Stomach (tissue), 19 donors: ENCODE data around the gene TES. TPM values are rescaled to one million over a fixed set of nuclear protein-coding genes. Genes with fewer than 3 reads are reported as not detected.

Experiments
- DNase-seq, 2 donors: peaks; one replicate each; pipeline versions ENCODE4 v3.0.0 to v3.0.0-alpha.2; 2013 to 2019
- H3K27ac ChIP-seq, 5 donors: fragments of 200-600 bp in 4 of 5; sonication (generic) in 4 of 5; one replicate each; pipeline ENCODE4 v1.5.1; 2013 to 2019; ENCODE audit warnings: mild to moderate bottlenecking in 1 of 5, moderate library complexity in 1 of 5
- H3K27me3 ChIP-seq, 3 donors: fragments of 200-600 bp; sonication (generic); one replicate each; pipeline ENCODE4 v1.5.1; 2017 to 2019; ENCODE audit warnings: mixed run types in 1 of 3
- H3K36me3 ChIP-seq, 4 donors: fragments of 200-600 bp; sonication (generic); 1 replicate in 3 of 4; 2 replicates in 1 of 4; pipeline ENCODE4 v1.5.1; 2016 to 2019
- H3K4me1 ChIP-seq, 4 donors: fragments of 200-600 bp; sonication (generic); one replicate each; pipeline ENCODE4 v1.5.1; 2016 to 2019
- H3K4me3 ChIP-seq, 4 donors: fragments of 200-600 bp; sonication (generic) in 3 of 4; one replicate each; pipeline ENCODE4 v1.5.1; 2016 to 2019; ENCODE audit warnings: mild to moderate bottlenecking in 1 of 4
- H3K9me3 ChIP-seq, 4 donors: fragments of 200-600 bp; sonication (generic); one replicate each; pipeline ENCODE4 v1.5.1; 2016 to 2019
- EP300 ChIP-seq: sonication (generic); formaldehyde crosslinking; IDR thresholded peaks from one replicate; pipeline ENCODE4 v1.6.1; 2017; ENCODE audit warnings: antibody characterized with exemption
- POLR2A ChIP-seq, 4 donors: fragments of 450-650 bp; IDR thresholded peaks; one replicate each; pipeline ENCODE4 v1.6.1; 2016; ENCODE audit warnings: antibody characterized with exemption in 4 of 4, control low read depth in 2 of 4, mild to moderate bottlenecking in 1 of 4, moderate library complexity in 1 of 4
- POLR2AphosphoS5 ChIP-seq, 3 donors: sonication (generic); formaldehyde crosslinking; IDR thresholded peaks; one replicate each; pipeline ENCODE4 v1.6.1; 2016; ENCODE audit warnings: antibody characterized with exemption in 3 of 3
- WGBS, 5 donors: extraction: QIAGEN DNeasy Blood & Tissue Kit in 3 of 5; methylation state at CpG; one replicate each; pipeline versions ENCODE4 v1.1.5 to v1.1.7; 2013 to 2018; 5-methylcytosine and 5-hydroxymethylcytosine counted together
- intact Hi-C: fragments of 100-400 bp; cut with DNase I; formaldehyde crosslinking; loops from one replicate; pipeline ENCODE4 v1.15.1; 2023; ENCODE audit warnings: low total_unique reads
- long read RNA-seq, 10 donors: transcript quantifications; one replicate each; lab custom pipeline, GENCODE V29; 2026
- polyA plus RNA-seq, 3 donors: library from polyadenylated mRNA; stranded (reverse); fragments of 200-250 nt; gene quantifications; one replicate each; pipeline ENCODE4 v1.2.3, GENCODE V29; 2013
- total RNA-seq, 5 donors: library from RNA; depleted of rRNA; stranded (reverse); fragments of >200 nt; gene quantifications; one replicate each; pipeline versions ENCODE4 v1.1.0 to v1.2.3, GENCODE V29; 2014 to 2016
- TF ChIP-seq, protein P1 (sequence below), 7 experiments: fragments of 450-650 bp in 4 of 7; fragments of 200-600 bp in 3 of 7; sonication (generic) in 3 of 7; IDR thresholded peaks; one replicate each; pipeline ENCODE4 v1.5.1; 2016 to 2019; ENCODE audit warnings: antibody characterized with exemption in 7 of 7, control low read depth in 2 of 7, mild to moderate bottlenecking in 1 of 7
- donor health status: healthy with polysubstance abuse.
- donor health status: Bipolar disorder and iron deficiency.
- donor health status: healthy.

The TES gene, protein sequence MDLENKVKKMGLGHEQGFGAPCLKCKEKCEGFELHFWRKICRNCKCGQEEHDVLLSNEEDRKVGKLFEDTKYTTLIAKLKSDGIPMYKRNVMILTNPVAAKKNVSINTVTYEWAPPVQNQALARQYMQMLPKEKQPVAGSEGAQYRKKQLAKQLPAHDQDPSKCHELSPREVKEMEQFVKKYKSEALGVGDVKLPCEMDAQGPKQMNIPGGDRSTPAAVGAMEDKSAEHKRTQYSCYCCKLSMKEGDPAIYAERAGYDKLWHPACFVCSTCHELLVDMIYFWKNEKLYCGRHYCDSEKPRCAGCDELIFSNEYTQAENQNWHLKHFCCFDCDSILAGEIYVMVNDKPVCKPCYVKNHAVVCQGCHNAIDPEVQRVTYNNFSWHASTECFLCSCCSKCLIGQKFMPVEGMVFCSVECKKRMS
- total RNA-seq: 100 to 1,000 TPM in 4 of 5 donors, 10 to 100 TPM in 1; 78.8 to 191 (median 155) TPM
- 10 to 100 TPM; 46.0 to 98.5 (median 52.3) TPM for polyA plus RNA-seq
- long read RNA-seq, donor 1, transcript TES-201 (7 exons, 2,782 nt): major isoform, 26 of 110 reads
- long read RNA-seq, donor 1, transcript TES-211 (3 exons, 911 nt): minor isoform, 5 of 110 reads
- long read RNA-seq, donor 1, partial matches to known transcripts: 74 of 110 reads
- long read RNA-seq, donor 1, other reads (novel, unspliced or antisense): 0 of 110 reads
- long read RNA-seq, donor 2, transcript TES-201 (7 exons, 2,782 nt): major isoform, 32 of 69 reads
- long read RNA-seq, donor 2, partial matches to known transcripts: 35 of 69 reads
- long read RNA-seq, donor 2, other reads (novel, unspliced or antisense): 0 of 69 reads
- long read RNA-seq, donor 3, transcript TES-201 (7 exons, 2,782 nt): major isoform, 9 of 18 reads
- long read RNA-seq, donor 3, partial matches to known transcripts: 8 of 18 reads
- long read RNA-seq, donor 3, other reads (novel, unspliced or antisense): 0 of 18 reads
- long read RNA-seq, donor 4, partial matches to known transcripts: 0 of 2 reads
- long read RNA-seq, donor 4, other reads (novel, unspliced or antisense): 0 of 2 reads
- long read RNA-seq, donor 5, transcript TES-201 (7 exons, 2,782 nt): major isoform, 20 of 45 reads
- long read RNA-seq, donor 5, partial matches to known transcripts: 16 of 45 reads
- long read RNA-seq, donor 5, other reads (novel, unspliced or antisense): 0 of 45 reads
- long read RNA-seq, donor 6, transcript TES-201 (7 exons, 2,782 nt): major isoform, 54 of 175 reads
- long read RNA-seq, donor 6, partial matches to known transcripts: 114 of 175 reads
- long read RNA-seq, donor 6, other reads (novel, unspliced or antisense): 0 of 175 reads
- long read RNA-seq, donor 7, transcript TES-201 (7 exons, 2,782 nt): major isoform, 26 of 82 reads
- long read RNA-seq, donor 7, transcript TES-211 (3 exons, 911 nt): minor isoform, 7 of 82 reads
- long read RNA-seq, donor 7, partial matches to known transcripts: 46 of 82 reads
- long read RNA-seq, donor 7, other reads (novel, unspliced or antisense): 0 of 82 reads
- long read RNA-seq, donor 8, transcript TES-201 (7 exons, 2,782 nt): major isoform, 15 of 57 reads
- long read RNA-seq, donor 8, transcript TES-211 (3 exons, 911 nt): minor isoform, 7 of 57 reads
- long read RNA-seq, donor 8, partial matches to known transcripts: 31 of 57 reads
- long read RNA-seq, donor 8, other reads (novel, unspliced or antisense): 0 of 57 reads
- long read RNA-seq, donor 9, transcript TES-201 (7 exons, 2,782 nt): major isoform, 16 of 58 reads
- long read RNA-seq, donor 9, transcript TES-211 (3 exons, 911 nt): minor isoform, 6 of 58 reads
- long read RNA-seq, donor 9, partial matches to known transcripts: 29 of 58 reads
- long read RNA-seq, donor 9, other reads (novel, unspliced or antisense): 0 of 58 reads
- long read RNA-seq, donor 10, transcript TES-201 (7 exons, 2,782 nt): major isoform, 7 of 28 reads
- long read RNA-seq, donor 10, transcript TES-211 (3 exons, 911 nt): minor isoform, 6 of 28 reads
- long read RNA-seq, donor 10, partial matches to known transcripts: 15 of 28 reads
- long read RNA-seq, donor 10, other reads (novel, unspliced or antisense): 0 of 28 reads

DNA sequence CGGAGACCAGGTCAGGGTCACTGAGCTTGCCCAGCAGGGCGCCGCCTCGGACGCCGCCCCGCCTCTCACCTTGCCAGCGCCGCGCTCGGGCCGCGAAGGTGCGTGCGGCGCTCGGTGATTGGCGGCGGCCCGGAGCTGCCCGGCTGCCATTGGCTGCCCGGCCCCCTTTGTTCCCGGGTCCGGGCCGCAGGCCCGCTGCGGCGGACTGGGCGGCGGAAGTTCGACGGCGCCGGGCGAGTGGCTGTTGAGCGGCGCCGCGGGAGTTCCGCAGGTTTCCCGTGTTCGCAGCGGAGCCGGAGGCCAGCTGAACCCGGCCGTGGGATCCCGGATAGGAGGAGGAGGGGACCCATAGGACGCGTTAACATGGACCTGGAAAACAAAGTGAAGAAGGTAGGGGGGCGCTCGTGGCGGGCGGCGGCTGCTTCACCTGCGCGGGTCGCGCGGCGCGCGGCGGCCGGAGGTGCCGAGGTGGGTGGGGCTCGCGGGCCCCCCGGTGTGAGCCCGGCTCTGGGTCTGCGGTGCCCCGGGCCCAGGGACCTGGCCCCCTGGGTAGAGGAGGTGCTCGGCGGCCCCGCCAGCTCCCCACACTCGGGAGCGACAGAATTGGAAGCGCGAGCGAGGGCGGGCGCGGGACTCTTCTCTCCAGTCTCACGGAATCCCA is at the start of gene TES:
Gene TES (plus strand): TSS at position 195 of the 661 bp plus-strand sequence. CDS start 169 bp downstream, at position 364.
- TF ChIP-seq POLR2AphosphoS5 (IDR thresholded peaks at IDR 0.05) (peak in 2 of 3 donors; percentile 90 to 91), POLR2A (IDR thresholded peaks at IDR 0.05) (peak in 1 of 4 donors; percentile 71), EP300 (no peak)
- TF ChIP-seq, protein P1, sequence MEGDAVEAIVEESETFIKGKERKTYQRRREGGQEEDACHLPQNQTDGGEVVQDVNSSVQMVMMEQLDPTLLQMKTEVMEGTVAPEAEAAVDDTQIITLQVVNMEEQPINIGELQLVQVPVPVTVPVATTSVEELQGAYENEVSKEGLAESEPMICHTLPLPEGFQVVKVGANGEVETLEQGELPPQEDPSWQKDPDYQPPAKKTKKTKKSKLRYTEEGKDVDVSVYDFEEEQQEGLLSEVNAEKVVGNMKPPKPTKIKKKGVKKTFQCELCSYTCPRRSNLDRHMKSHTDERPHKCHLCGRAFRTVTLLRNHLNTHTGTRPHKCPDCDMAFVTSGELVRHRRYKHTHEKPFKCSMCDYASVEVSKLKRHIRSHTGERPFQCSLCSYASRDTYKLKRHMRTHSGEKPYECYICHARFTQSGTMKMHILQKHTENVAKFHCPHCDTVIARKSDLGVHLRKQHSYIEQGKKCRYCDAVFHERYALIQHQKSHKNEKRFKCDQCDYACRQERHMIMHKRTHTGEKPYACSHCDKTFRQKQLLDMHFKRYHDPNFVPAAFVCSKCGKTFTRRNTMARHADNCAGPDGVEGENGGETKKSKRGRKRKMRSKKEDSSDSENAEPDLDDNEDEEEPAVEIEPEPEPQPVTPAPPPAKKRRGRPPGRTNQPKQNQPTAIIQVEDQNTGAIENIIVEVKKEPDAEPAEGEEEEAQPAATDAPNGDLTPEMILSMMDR (IDR thresholded peaks at IDR 0.05): no peak
- no peaks in the 10 kb centered on the region for H3K9me3 ChIP-seq
- no peaks in the 10 kb centered on the region for H3K36me3 ChIP-seq
- H3K4me1 ChIP-seq: peaks cover 5 to 40% (median 31%) of the 10 kb centered on the region in 4 donors
- H3K27ac ChIP-seq: peak within 1 kb of the TSS; percentile 95 to 98 (median 96)
- intact Hi-C loops: no loop called here
- 0 to 1% (median 1%) methylated on average over 55 to 83 of the region's 83 CpGs for WGBS, 5 donors
- H3K4me3 ChIP-seq: peak within 1 kb of the TSS; percentile 61 to 82 (median 70)
- DNase-seq: peak; percentile 87 to 94
- no peaks in the 10 kb centered on the region for H3K27me3 ChIP-seq

DNA sequence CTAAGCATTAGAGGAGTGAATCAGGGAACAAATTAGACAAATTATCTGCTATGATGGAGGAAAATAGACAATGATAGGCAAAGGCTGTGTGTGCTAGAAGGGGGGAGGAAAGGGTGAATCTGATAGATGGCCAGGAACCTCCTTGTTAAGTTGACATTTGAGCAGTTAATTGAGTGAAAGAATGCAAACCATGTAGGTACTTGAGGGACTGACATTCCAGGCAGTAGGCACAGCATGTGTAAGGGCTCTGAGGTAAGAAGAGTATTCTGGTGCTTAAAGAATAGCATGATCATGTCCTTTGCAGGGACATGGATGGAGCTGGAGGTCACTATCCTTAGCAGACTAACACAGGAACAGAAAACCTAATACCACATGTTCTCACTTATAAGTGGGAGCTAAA is 48.6 kb upstream of the TES start:
- Histone ChIP-seq H3K4me3 (no peak overlapping the region), H3K27me3 (no peaks in the 10 kb centered on the region), H3K27ac (no peak overlapping the region), H3K4me1 (no peaks in the 10 kb centered on the region), H3K9me3 (no peaks in the 10 kb centered on the region), H3K36me3 (no peaks in the 10 kb centered on the region)
- intact Hi-C loops: no loop called here
- TF ChIP-seq, protein P1 (IDR thresholded peaks at IDR 0.05): no peak
- TF ChIP-seq POLR2A (IDR thresholded peaks at IDR 0.05) (no peak), POLR2AphosphoS5 (IDR thresholded peaks at IDR 0.05) (no peak), EP300 (no peak)
- no peak for DNase-seq

DNA sequence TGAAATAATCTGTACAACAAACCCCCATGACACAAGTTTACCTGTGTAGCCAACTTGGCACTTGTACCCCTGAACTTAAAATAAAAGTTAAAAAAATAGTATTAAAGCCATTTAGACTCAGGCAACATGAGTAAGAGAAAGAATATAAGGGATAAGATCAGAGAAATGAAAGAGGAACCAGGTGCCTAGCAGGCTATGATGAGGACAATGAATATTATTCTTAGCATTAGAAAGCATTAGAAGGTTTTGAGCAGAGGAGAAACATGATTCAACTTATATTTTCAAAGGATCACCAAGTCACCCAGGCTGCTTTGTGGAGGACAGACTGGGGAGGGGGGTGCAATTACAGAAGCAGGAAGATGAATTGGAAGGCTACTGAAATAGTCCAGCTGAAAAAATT is 48.1 kb upstream of the TES start:
- Histone ChIP-seq H3K4me1 (no peaks in the 10 kb centered on the region), H3K27me3 (no peaks in the 10 kb centered on the region), H3K4me3 (no peak overlapping the region), H3K27ac (no peak overlapping the region), H3K36me3 (no peaks in the 10 kb centered on the region), H3K9me3 (no peaks in the 10 kb centered on the region)
- intact Hi-C loops: no loop called here
- no peak for DNase-seq
- TF ChIP-seq POLR2A (IDR thresholded peaks at IDR 0.05) (no peak), POLR2AphosphoS5 (IDR thresholded peaks at IDR 0.05) (no peak), EP300 (no peak)
- TF ChIP-seq, protein P1 (IDR thresholded peaks at IDR 0.05): no peak
